HepG2 (cell line): Measurements from ENCODE around the gene PIGC. TPM values are rescaled to one million over a fixed set of nuclear protein-coding genes. Genes with fewer than 3 reads are reported as not detected.
A peak's percentile ranks its signal among the peaks of the same experiment; 100 is the strongest.

Experiments
- ATF7-NPFF ChIP-seq: sonication (generic); formaldehyde crosslinking; IDR thresholded peaks from 2 replicates; pipeline ENCODE4 v1.8.1; 2023; ENCODE audit warnings: mild to moderate bottlenecking, low read depth, missing genetic modification reagents, moderate library complexity
- CBX5 ChIP-seq: sonication (generic); formaldehyde crosslinking; IDR thresholded peaks from 2 replicates; pipeline ENCODE4 v1.4.0; 2020; ENCODE audit warnings: missing genetic modification reagents, borderline replicate concordance
- KLF13 ChIP-seq: sonication (generic); formaldehyde crosslinking; IDR thresholded peaks from 2 replicates; pipeline ENCODE4 v1.4.0; 2020; ENCODE audit warnings: mild to moderate bottlenecking, missing genetic modification reagents
- NR2F2 ChIP-seq: IDR thresholded peaks from 2 replicates; pipeline ENCODE4 v1.6.1; 2012; ENCODE audit warnings: low read depth, inconsistent platforms, borderline replicate concordance
- PATZ1 ChIP-seq: sonication (generic); formaldehyde crosslinking; IDR thresholded peaks from 2 replicates; pipeline ENCODE4 v1.4.0; 2020; ENCODE audit warnings: missing genetic modification reagents
- PAWR ChIP-seq: sonication (generic); formaldehyde crosslinking; IDR thresholded peaks from 2 replicates; pipeline ENCODE4 v1.4.0; 2020; ENCODE audit warnings: missing genetic modification reagents, mild to moderate bottlenecking, borderline replicate concordance
- POLR2A ChIP-seq, 2 experiments: IDR thresholded peaks; 2 replicates each; pipeline ENCODE4 v1.6.1; 2011; ENCODE audit warnings: low read depth in 2 of 2, low read length in 2 of 2, mild to moderate bottlenecking in 1 of 2, moderate library complexity in 1 of 2; ENCODE audit not compliant: insufficient read depth in 1 of 2
- PRDM15 ChIP-seq: sonication (generic); formaldehyde crosslinking; IDR thresholded peaks from 2 replicates; pipeline ENCODE4 v1.4.0; 2020; ENCODE audit warnings: missing genetic modification reagents
- TBX3 ChIP-seq: fragments of 450-650 bp; IDR thresholded peaks from 2 replicates; pipeline ENCODE4 v1.6.1; 2017; ENCODE audit warnings: antibody characterized with exemption, mild to moderate bottlenecking, inconsistent platforms, borderline replicate concordance
- TFE3 ChIP-seq: IDR thresholded peaks from 2 replicates; pipeline ENCODE4 v1.6.1; 2016
- ZBTB2 ChIP-seq: sonication (generic); formaldehyde crosslinking; IDR thresholded peaks from 2 replicates; pipeline ENCODE4 v1.8.0; 2022; ENCODE audit warnings: low read depth, missing genetic modification reagents
- ZBTB3 ChIP-seq: sonication (generic); formaldehyde crosslinking; IDR thresholded peaks from 2 replicates; pipeline ENCODE4 v1.4.0; 2020; ENCODE audit warnings: low read depth, mild to moderate bottlenecking, moderate library complexity, missing genetic modification reagents, borderline replicate concordance
- ZEB1 ChIP-seq: IDR thresholded peaks from 2 replicates; pipeline ENCODE4 v1.6.1; 2012; ENCODE audit warnings: mild to moderate bottlenecking, low read depth, inconsistent platforms; ENCODE audit not compliant: insufficient replicate concordance
- ZNF33A ChIP-seq: sonication (generic); formaldehyde crosslinking; IDR thresholded peaks from 2 replicates; pipeline ENCODE4 v1.5.1; 2020; ENCODE audit warnings: missing genetic modification reagents, mild to moderate bottlenecking, moderate library complexity, borderline replicate concordance
- ZSCAN20 ChIP-seq: sonication (generic); formaldehyde crosslinking; IDR thresholded peaks from 2 replicates; pipeline ENCODE4 v1.4.0; 2020; ENCODE audit warnings: missing genetic modification reagents, mild to moderate bottlenecking, borderline replicate concordance
- ZUFSP ChIP-seq: sonication (generic); formaldehyde crosslinking; IDR thresholded peaks from 2 replicates; pipeline ENCODE4 v1.9.0; 2021; ENCODE audit warnings: missing genetic modification reagents, mild to moderate bottlenecking, borderline replicate concordance
- polyA plus RNA-seq, 8 experiments: library from polyadenylated mRNA; depleted of rRNA in 3 of 8; stranded (reverse) in 7 of 8; unstranded in 1 of 8; fragments of >200 nt; fragmentation: Illumina TruSeq in 4 of 8; extraction: Trizol in 4 of 8; gene quantifications; 2 replicates each; pipeline versions ENCODE4 v1.2.1 to v1.2.3, GENCODE V29; 2011 to 2016; ENCODE audit warnings: low read depth in 4 of 8, missing spikeins in 1 of 8, mixed read lengths in 1 of 8; ENCODE audit not compliant: insufficient read depth in 1 of 8
- total RNA-seq, 5 experiments: library from RNA; depleted of rRNA; stranded (reverse); fragments of >200 nt; fragmentation: Illumina TruSeq; extraction: Trizol; gene quantifications; 2 replicates each; pipeline ENCODE4 v1.2.3, GENCODE V29; 2016; ENCODE audit warnings: low read depth in 1 of 5

The PIGC gene
- total and polyA plus RNA-seq, 2 of the 13 experiments (the other 11 are each of a cell fraction or from before 2014, with no cell fraction given), result 26.7 to 29.5 TPM

- TF ChIP-seq TBX3 (0 out of 2 replicates have a peak, but pooled peaks have one; percentile 17), ZEB1 (peak; percentile 65), ZBTB2 (no peak), ZSCAN20 (CRISPR knock-in tag) (no peak), ZNF33A (CRISPR knock-in tag) (no peak), ATF7-NPFF (CRISPR knock-in tag) (no peak), POLR2A (IDR thresholded peaks at IDR 0.05; ENCODE audit: insufficient read depth in 1 of 2, low read depth in 2 of 2, low read length in 2 of 2) (peak; percentile 14 to 27; a peak in 1 of 4 replicates), PAWR (CRISPR knock-in tag) (no peak), PATZ1 (CRISPR knock-in tag) (no peak; the same call in 1 of the 2 replicates), CBX5 (CRISPR knock-in tag) (0 out of 2 replicates have a peak, but pooled peaks have one; percentile 18), TFE3 (CRISPR knock-in tag) (no peak), ZBTB3 (CRISPR knock-in tag) (no peak), NR2F2 (peak; percentile 21; the same call in 1 of the 2 replicates), ZUFSP (CRISPR knock-in tag) (no peak), KLF13 (CRISPR knock-in tag) (no peak), PRDM15 (CRISPR knock-in tag) (no peak)
Observed at GRCh38 chr1:172450524-172450885, 6.6 kb upstream of the PIGC start (continued).
